ENCODE measurements around the gene TSPAN18.

Gene TSPAN18

GRCh38 chr11:44797051-44797450, 70.3 kb downstream of the TSPAN18 start:
- H3F3A ChIP-seq (ENCODE audit: insufficient read depth, low read length) = no peaks in the 10 kb centered on the region
- no peak overlapping the region for H2AFZ ChIP-seq (ENCODE audit: low read length)
- no peaks in the 10 kb centered on the region for H3K79me2 ChIP-seq (ENCODE audit: low read length)
- H3K4me1 ChIP-seq (ENCODE audit: low read length) = no peaks in the 10 kb centered on the region
- no peak for DNase-seq
- no peak overlapping the region for H3K9ac ChIP-seq (ENCODE audit: low read length)
- no peaks in the 10 kb centered on the region for H4K20me1 ChIP-seq (ENCODE audit: insufficient read depth, low read length)
- TF ChIP-seq EZH2phosphoT487 (IDR thresholded peaks at IDR 0.05; ENCODE audit: low read length) (no peak), CTCF (IDR thresholded peaks at IDR 0.05; ENCODE audit: low read length) (no peak), EZH2 (optimal IDR thresholded peaks at IDR 0.05; ENCODE audit: low read depth, low read length) (no peak)
- H3K4me2 ChIP-seq (ENCODE audit: low read depth, low read length) = no peak overlapping the region
- H3K27ac ChIP-seq (ENCODE audit: low read length) = no peak overlapping the region
- no peaks in the 10 kb centered on the region for H3K36me3 ChIP-seq (replicated peaks; ENCODE audit: insufficient read depth, low read length)
- peaks cover 3% of the 10 kb centered on the region; the same call in 1 of the 2 replicates for H3K27me3 ChIP-seq (replicated peaks; ENCODE audit: insufficient read depth, low read length)
- no peak overlapping the region for H3K4me3 ChIP-seq (ENCODE audit: low read length)
- H3K9me3 ChIP-seq (replicated peaks; ENCODE audit: insufficient read depth, low read length) = no peaks in the 10 kb centered on the region
- no peaks in the 10 kb centered on the region for H3K9me2 ChIP-seq (replicated peaks; ENCODE audit: insufficient read depth, low read length)

- Histone ChIP-seq H3K36me3 (replicated peaks; ENCODE audit: insufficient read depth, low read length) (no peaks in the 10 kb centered on the region), H3K4me2 (ENCODE audit: low read depth, low read length) (no peak overlapping the region), H3K79me2 (ENCODE audit: low read length) (no peaks in the 10 kb centered on the region), H2AFZ (ENCODE audit: low read length) (no peak overlapping the region), H3F3A (ENCODE audit: insufficient read depth, low read length) (no peaks in the 10 kb centered on the region), H3K9me2 (replicated peaks; ENCODE audit: insufficient read depth, low read length) (no peaks in the 10 kb centered on the region), H3K27me3 (replicated peaks; ENCODE audit: insufficient read depth, low read length) (peaks cover 3% of the 10 kb centered on the region; the same call in 1 of the 2 replicates), H3K9me3 (replicated peaks; ENCODE audit: insufficient read depth, low read length) (no peaks in the 10 kb centered on the region), H3K27ac (ENCODE audit: low read length) (no peak overlapping the region), H3K4me3 (ENCODE audit: low read length) (no peak overlapping the region), H3K9ac (ENCODE audit: low read length) (no peak overlapping the region), H4K20me1 (ENCODE audit: insufficient read depth, low read length) (no peaks in the 10 kb centered on the region), H3K4me1 (ENCODE audit: low read length) (no peaks in the 10 kb centered on the region)
- TF ChIP-seq EZH2 (optimal IDR thresholded peaks at IDR 0.05; ENCODE audit: low read depth, low read length) = no peak
- no peak for TF ChIP-seq EZH2phosphoT487 (IDR thresholded peaks at IDR 0.05; ENCODE audit: low read length)
- TF ChIP-seq CTCF (IDR thresholded peaks at IDR 0.05; ENCODE audit: low read length) = no peak
- DNase-seq = no peak
These were observed 71.3 kb downstream of the TSPAN18 start for GRCh38 chr11:44797886-44798606.

DNA sequence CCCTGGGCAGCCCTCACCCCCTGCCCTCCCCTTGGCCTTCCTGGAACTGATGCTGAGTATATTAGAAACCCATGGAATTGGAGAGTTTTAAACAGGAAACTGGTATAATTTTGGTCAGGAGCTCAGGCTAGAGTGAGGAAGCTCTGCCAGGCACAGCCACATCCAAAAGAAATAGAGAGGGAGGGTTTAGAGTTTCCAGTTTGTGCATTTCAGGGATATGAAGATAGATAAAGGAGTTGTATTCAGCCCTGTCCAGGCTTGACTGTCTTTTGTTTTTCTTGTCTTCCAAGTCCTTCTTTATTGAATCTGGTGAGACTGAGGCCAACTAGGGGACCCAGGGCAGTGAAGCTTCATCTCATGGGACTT, 71.8 kb downstream of the TSPAN18 start:
- no peaks in the 10 kb centered on the region for H3K9me3 ChIP-seq (replicated peaks; ENCODE audit: insufficient read depth, low read length)
- H3K79me2 ChIP-seq (ENCODE audit: low read length) = no peaks in the 10 kb centered on the region
- no peaks in the 10 kb centered on the region for H3K9me2 ChIP-seq (replicated peaks; ENCODE audit: insufficient read depth, low read length)
- H3K27ac ChIP-seq (ENCODE audit: low read length) = no peak overlapping the region
- H3K9ac ChIP-seq (ENCODE audit: low read length) = no peak overlapping the region
- DNase-seq = no peak
- H3K4me2 ChIP-seq (ENCODE audit: low read depth, low read length) = no peak overlapping the region
- H3K4me1 ChIP-seq (ENCODE audit: low read length) = no peaks in the 10 kb centered on the region
- no peaks in the 10 kb centered on the region for H3K36me3 ChIP-seq (replicated peaks; ENCODE audit: insufficient read depth, low read length)
- TF ChIP-seq EZH2 (optimal IDR thresholded peaks at IDR 0.05; ENCODE audit: low read depth, low read length) = no peak
- TF ChIP-seq CTCF (IDR thresholded peaks at IDR 0.05; ENCODE audit: low read length) = no peak
- TF ChIP-seq EZH2phosphoT487 (IDR thresholded peaks at IDR 0.05; ENCODE audit: low read length) = no peak
- H3K27me3 ChIP-seq (replicated peaks; ENCODE audit: insufficient read depth, low read length) = peaks cover 3% of the 10 kb centered on the region; the same call in 1 of the 2 replicates
- no peak overlapping the region for H3K4me3 ChIP-seq (ENCODE audit: low read length)
- no peaks in the 10 kb centered on the region for H4K20me1 ChIP-seq (ENCODE audit: insufficient read depth, low read length)
- no peaks in the 10 kb centered on the region for H3F3A ChIP-seq (ENCODE audit: insufficient read depth, low read length)
- no peak overlapping the region for H2AFZ ChIP-seq (ENCODE audit: low read length)
